GM19452 (cell line): ENCODE measurements around the gene DHCR24.

ENCODE experiments used
- ATAC-seq: cut with Tn5 transposase; IDR thresholded peaks from one replicate; pipeline ENCODE4 v1.9.1; 2021; ENCODE audit not compliant: unreplicated experiment

DHCR24 gene

DNA sequence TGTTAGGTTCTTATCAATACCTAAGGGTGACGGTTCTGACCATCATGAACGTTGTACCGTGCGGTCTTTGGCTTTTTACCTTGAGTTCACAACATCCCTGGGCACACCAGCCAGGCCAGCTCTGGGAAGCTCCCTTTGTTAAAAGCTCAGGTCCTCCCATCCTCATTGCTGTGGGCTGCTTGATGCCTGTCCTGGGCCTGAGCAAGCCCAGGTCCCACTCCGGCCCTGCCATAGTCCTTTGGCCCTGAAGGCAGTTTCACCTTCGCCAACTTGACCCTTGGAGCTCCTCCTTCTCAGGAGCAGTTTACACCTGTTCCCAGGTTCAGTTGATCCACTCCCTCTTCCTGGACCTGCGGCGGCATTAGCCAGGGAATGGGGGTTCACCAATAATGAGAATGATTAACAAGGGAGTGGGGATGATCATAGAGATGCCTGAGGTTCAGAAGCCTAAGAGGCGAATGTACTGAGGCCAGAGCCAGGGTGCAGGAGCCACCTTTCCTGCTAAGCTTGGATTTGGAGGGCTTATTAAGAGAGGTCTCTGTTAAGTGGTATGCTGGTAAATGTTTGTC is 40.2 kb downstream of the DHCR24 start:
- no peak for ATAC-seq

- ATAC-seq = no peak
These were observed 40.7 kb downstream of the DHCR24 start for GRCh38 chr1:54846301-54846700.

- ATAC-seq = no peak
These were observed 41.2 kb downstream of the DHCR24 start for GRCh38 chr1:54845772-54846171.

- ATAC-seq = no peak
These were observed 42.4 kb downstream of the DHCR24 start for GRCh38 chr1:54844564-54844963.

GRCh38 chr1:54843449-54843848 is 43.5 kb downstream of the DHCR24 start:
- no peak for ATAC-seq

DNA sequence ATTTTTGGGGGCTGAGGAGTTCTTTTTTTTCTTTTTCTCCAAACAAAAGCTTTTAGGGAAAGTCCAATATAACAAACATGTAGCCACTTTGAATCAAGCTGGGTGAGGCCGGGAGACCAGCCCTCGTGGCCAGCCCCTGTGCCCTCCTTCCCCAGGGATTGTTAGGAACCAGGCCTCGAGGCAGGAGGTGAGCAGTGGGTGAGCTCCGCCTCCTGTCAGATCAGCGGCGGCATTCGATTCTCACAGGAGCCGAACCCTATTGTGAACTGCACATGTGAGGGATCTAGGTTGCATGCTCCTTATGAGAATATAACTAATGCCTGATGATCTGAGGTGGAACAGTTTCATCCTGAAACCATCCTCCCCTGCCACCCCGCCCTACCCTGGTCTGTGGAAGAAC is 44.0 kb downstream of the DHCR24 start:
- ATAC-seq = no peak

DNA sequence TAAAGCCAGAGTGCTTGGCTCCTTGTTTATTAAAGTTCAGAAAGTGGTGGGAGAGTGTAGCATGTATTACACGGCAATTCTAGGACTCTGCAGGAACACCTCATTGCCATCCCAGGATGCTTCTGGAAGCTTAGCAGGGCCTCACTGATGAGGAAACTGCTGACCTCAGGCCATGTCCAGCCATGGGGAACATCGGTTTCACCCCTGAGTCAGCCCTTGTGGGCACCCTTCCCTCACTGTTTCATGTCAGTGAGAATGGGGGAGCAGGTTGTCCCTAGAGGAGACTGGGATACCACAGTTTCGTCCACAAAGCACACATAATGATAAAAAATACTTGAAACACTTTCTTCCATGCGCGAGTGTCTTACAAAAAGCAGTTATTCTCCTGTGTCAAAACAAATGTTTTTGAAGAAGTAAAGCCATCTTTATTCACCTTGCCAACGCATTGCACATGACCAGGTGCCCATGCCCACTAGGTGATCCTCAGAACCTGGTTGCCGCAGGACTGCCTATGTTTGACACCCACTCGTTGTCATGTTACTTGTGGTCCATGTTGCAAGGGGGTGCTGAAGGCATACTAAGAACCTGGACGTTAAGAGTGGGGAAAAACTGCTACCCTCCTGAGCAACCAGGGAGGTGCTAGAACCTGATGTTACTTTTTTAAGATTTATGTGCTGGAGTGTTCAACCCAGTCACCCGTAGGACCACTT is 44.6 kb downstream of the DHCR24 start:
- ATAC-seq = no peak

GRCh38 chr1:54839824-54840223 is 47.2 kb downstream of the DHCR24 start:
- ATAC-seq = no peak

DNA sequence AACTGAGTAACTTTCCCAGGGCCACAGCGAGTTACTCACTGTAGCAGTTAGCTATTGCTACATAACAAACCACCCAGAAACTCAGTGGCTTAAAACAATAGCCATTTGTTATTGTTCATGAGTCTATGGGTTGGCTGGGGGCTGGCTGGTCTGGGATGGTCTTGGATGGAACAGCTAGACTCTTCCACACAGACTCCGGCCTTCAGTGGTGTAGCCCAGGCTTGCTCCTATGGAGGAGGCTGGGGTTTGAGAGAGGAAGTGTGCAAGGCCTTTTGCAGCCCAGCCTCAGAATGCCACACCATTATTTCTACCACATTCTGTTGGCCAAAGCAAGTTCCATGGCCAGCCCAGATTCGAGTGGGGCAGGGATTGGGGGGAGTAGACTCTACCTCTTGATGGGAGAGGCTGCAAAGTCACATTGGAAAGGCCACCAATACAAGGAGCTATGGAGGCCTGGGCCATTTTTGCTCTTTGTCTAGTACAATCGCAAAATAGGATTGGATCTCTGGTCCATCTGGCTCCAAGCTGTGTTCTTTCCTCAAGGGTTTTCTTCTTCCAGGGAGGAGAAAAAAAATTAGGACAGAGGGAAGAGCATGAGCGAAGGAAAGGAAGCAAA is 48.3 kb downstream of the DHCR24 start:
- no peak for ATAC-seq

DNA sequence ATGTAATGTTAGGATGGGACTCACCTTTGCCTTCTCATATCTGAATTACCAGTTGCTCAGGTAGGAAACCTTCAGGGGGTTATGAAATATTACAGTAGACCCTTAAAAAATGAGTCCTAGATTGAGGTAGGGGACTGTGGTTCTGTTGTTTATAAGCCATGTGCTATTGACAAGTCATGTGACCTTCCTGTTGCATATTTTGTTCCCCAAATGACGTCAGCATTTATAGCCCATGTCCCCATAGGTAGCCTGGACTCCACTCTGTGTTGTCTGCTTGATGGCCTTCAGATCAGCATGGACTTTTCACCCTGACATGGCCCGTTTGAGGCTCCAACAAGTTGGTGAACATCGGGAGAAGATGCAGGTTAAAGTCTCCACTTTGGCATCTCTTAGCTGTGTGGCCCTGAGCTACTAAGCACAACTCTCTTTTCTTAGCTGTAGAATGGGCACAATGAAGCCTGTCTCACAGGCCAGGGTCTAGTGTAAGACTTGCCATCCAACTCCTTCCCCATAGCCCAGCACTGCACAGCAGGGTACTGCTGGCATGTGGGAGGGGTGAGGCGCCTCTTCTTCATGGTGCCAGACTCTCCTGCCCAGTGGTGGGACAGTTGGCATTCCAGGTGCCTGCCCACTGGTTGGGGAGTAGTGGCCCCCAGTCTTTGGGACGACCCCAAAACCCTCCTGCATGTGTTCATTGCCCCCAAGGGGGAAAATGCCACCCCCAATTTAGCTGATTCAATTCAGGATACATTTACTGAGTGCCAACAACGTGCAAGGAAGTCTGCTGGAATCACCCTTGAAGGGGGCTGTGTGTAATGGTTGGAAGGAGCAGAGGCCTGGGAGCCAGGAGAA is 49.8 kb downstream of the DHCR24 start:
- ATAC-seq = no peak

GRCh38 chr1:54836594-54836993 is 50.4 kb downstream of the DHCR24 start:
- ATAC-seq = no peak

DNA sequence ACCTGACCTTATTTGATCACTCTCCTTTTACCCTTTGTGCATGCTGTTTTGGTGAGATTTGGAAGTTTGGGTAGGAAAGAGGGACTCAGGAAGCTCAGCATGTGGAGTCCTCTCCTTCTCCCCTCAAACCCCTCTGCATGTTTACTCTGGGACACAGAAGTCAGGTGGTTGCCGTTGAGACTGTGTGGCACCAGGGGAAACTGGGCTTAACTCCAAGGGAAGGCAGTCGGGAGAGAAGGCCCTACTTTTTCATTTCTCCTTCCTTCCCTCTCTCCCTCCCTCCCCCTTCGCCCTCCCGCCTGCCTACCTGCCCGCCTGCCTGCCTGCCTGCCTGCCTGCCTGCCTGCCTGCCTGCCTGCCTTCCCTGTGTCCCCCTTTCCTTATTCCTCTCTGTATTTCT is 51.0 kb downstream of the DHCR24 start:
- ATAC-seq = no peak

DNA sequence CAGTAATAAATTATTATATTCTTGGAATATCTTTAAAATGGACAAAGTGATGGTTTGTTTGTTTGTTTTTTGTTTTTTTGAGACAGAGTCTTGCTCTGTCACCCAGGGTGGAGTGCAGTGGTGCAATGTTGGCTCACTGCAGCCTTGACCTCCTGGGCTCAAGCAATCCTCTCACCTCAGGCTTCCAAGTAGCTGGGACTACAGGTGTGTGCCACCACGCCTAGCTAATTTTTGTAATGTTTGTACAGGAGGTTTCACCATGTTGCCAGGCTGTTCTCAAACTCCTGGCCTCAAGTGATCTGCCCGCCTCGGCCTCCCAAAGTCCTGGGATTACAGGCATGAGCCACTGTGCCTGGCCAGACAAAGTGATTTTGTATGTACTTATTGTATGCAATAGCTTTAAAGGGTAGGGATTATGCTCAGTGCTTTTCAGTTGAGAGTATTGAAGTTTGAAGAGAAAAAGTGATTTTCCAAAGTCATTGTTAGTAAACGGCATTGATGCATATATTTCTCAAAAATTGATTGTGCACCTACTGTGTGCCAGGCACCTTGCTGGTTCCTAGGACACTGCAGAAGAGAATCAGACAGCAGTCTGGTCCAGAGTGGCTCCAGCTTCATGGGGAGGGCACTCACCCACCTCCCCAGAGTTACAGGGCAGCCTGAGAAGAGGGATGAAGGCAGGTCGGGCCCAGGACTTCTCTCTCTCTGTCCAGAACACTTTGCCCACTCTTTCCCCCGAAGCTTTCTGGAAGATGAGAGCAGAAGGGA is 51.7 kb downstream of the DHCR24 start:
- ATAC-seq = no peak

GRCh38 chr1:54834007-54834541 is 52.9 kb downstream of the DHCR24 start:
- ATAC-seq = no peak

DNA sequence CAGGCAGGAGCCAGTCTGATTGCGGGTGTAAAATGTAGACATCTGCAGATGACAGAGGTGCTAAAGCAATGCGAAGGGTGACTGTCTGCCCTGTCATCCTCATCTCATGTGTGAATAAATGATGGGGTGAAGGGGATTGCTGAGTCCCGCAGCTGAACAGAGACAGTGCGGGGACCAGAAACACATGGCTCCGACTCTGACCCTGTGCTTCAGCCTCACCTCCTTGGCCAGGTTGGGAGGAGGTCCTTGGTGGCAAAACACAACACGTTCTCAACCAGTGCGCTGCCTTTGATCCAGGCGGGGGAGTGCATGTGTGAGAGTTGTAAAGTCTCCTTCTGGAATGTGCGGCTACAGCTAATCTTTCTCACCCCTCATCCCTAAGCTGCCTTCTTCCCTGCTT is 53.9 kb downstream of the DHCR24 start:
- ATAC-seq = no peak

- ATAC-seq = no peak
These were observed 60.7 kb downstream of the DHCR24 start for GRCh38 chr1:54826226-54826816.

DNA sequence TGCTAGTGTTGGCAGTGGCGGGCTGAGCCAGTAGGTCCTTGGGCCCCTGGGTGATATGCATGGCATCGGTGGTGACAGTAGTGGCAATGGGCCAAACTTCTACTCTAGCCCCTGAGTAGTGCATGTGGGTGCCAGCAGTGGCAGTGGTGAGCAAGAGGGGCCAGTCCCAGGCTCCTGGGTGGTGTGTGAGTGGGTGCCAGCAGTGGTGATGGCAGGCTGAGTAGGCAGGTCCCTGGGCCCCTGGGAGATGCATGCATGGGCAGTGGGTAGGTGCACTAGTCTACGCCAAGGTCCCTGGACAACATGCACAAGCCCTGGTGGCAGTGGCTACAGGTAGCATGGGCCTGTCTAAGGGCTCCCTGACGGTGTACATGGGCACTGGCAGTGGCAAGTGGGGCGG is 61.3 kb downstream of the DHCR24 start:
- no peak for ATAC-seq

GRCh38 chr1:54823670-54824069 is 63.3 kb downstream of the DHCR24 start:
- ATAC-seq = no peak

GRCh38 chr1:54819733-54820132 is 67.3 kb downstream of the DHCR24 start:
- ATAC-seq = no peak

DNA sequence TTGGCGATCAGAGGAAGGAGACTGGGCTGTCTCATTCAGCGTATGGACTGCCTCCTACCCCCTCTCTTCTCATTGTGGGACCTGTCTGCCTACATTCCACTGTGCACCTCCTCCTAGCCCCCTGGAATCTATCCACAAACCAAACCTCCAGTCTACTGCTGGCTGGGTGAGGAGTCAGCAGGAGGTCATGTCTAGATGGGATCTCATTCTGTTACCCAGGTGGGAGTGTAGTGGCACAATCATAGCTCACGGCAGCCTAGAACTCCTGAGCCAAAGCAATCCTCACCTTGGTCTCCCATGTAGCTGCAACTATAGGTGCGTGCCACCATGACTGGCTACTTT is 67.8 kb downstream of the DHCR24 start:
- no peak for ATAC-seq
